Measurements from ENCODE around the gene LRMDA.

The LRMDA gene

GRCh38 chr10:76405922-76406321 is 974.5 kb downstream of the LRMDA start:
- DNase-seq (ENCODE audit: low read depth in 1 of 2, low spot score in 1 of 2) = no peak

- no peak for DNase-seq (ENCODE audit: low read depth in 1 of 2, low spot score in 1 of 2)
These were observed 977.2 kb downstream of the LRMDA start for GRCh38 chr10:76408646-76409045.

- DNase-seq (ENCODE audit: low read depth in 1 of 2, low spot score in 1 of 2) = no peak
These were observed 980.5 kb downstream of the LRMDA start for GRCh38 chr10:76411729-76412435.

- DNase-seq (ENCODE audit: low read depth in 1 of 2, low spot score in 1 of 2) = no peak
These were observed 984.1 kb downstream of the LRMDA start for GRCh38 chr10:76415554-76415953.

- DNase-seq (ENCODE audit: low read depth in 1 of 2, low spot score in 1 of 2) = no peak
These were observed 985.2 kb downstream of the LRMDA start for GRCh38 chr10:76416642-76417041.

- DNase-seq (ENCODE audit: low read depth in 1 of 2, low spot score in 1 of 2) = no peak
These were observed 989.3 kb downstream of the LRMDA start for GRCh38 chr10:76420725-76421124.

- no peak for DNase-seq (ENCODE audit: low read depth in 1 of 2, low spot score in 1 of 2)
These were observed 991.3 kb downstream of the LRMDA start for GRCh38 chr10:76422769-76423168.

GRCh38 chr10:76428551-76429367 is 997.3 kb downstream of the LRMDA start:
- no peak for DNase-seq (ENCODE audit: low read depth in 1 of 2, low spot score in 1 of 2)

GRCh38 chr10:76429368-76430060 is 998.1 kb downstream of the LRMDA start:
- DNase-seq (ENCODE audit: low read depth in 1 of 2, low spot score in 1 of 2) = no peak

- no peak for DNase-seq (ENCODE audit: low read depth in 1 of 2, low spot score in 1 of 2)
These were observed 998.7 kb downstream of the LRMDA start for GRCh38 chr10:76430061-76430645.

- no peak for DNase-seq (ENCODE audit: low read depth in 1 of 2, low spot score in 1 of 2)
These were observed 1000.9 kb downstream of the LRMDA start for GRCh38 chr10:76432016-76433012.

- DNase-seq (ENCODE audit: low read depth in 1 of 2, low spot score in 1 of 2) = no peak
These were observed 1002.0 kb downstream of the LRMDA start for GRCh38 chr10:76433161-76434005.

GRCh38 chr10:76435157-76435556 is 1003.7 kb downstream of the LRMDA start:
- DNase-seq (ENCODE audit: low read depth in 1 of 2, low spot score in 1 of 2) = no peak

GRCh38 chr10:76436401-76436811 is 1005.0 kb downstream of the LRMDA start:
- DNase-seq (ENCODE audit: low read depth in 1 of 2, low spot score in 1 of 2) = no peak

- no peak for DNase-seq (ENCODE audit: low read depth in 1 of 2, low spot score in 1 of 2)
These were observed 1005.6 kb downstream of the LRMDA start for GRCh38 chr10:76436981-76437380.

- DNase-seq (ENCODE audit: low read depth in 1 of 2, low spot score in 1 of 2) = no peak
These were observed 1009.0 kb downstream of the LRMDA start for GRCh38 chr10:76440426-76440825.

- DNase-seq (ENCODE audit: low read depth in 1 of 2, low spot score in 1 of 2) = no peak
These were observed 1010.7 kb downstream of the LRMDA start for GRCh38 chr10:76442113-76442512.

- DNase-seq (ENCODE audit: low read depth in 1 of 2, low spot score in 1 of 2) = no peak
These were observed 1012.8 kb downstream of the LRMDA start for GRCh38 chr10:76444034-76444800.

- DNase-seq (ENCODE audit: low read depth in 1 of 2, low spot score in 1 of 2) = no peak
These were observed 1016.2 kb downstream of the LRMDA start for GRCh38 chr10:76447578-76447977.

Data from stimulated activated CD4-positive, alpha-beta T cell treated with anti-CD3 and anti-CD28 coated beads, Interleukin-15, amount 100 ng/mL, for 1 hour (primary cell).